Activated CD8-positive, alpha-beta memory T cell treated with anti-CD3 and anti-CD28 coated beads for 48 hours (primary cell): ENCODE data around the gene COL13A1.

Source experiments
- DNase-seq, 3 experiments: peaks; one replicate each; pipeline ENCODE4 v3.0.0-alpha.2; 2020; ENCODE audit warnings: low read depth in 2 of 3, low spot score in 2 of 3

The COL13A1 gene

DNA sequence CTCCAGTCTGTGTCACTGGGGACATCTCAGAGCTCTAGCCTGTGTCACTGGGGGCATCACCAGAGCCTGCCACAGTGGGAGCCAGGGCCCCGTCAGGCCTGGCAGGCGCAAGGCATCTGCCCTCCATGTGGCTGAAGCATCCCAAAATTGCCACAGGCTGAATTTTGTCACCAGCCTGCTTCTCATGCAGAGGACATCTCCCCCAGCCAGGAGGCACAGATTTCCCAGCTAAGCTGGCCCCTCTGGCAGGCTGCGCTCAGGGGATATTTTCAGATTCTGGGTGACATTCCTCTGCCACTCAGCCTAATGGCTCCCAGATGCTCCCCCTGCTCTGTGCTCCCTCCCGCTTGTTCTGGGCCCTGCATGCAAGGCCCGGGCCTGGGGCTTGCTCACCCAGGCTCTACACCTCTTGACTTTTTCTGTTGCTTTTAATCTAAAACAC is 64.6 kb downstream of the COL13A1 start:
- DNase-seq, result no peak

- DNase-seq, result no peak
Observed at GRCh38 chr10:69866688-69867461, 65.2 kb downstream of the COL13A1 start.

DNA sequence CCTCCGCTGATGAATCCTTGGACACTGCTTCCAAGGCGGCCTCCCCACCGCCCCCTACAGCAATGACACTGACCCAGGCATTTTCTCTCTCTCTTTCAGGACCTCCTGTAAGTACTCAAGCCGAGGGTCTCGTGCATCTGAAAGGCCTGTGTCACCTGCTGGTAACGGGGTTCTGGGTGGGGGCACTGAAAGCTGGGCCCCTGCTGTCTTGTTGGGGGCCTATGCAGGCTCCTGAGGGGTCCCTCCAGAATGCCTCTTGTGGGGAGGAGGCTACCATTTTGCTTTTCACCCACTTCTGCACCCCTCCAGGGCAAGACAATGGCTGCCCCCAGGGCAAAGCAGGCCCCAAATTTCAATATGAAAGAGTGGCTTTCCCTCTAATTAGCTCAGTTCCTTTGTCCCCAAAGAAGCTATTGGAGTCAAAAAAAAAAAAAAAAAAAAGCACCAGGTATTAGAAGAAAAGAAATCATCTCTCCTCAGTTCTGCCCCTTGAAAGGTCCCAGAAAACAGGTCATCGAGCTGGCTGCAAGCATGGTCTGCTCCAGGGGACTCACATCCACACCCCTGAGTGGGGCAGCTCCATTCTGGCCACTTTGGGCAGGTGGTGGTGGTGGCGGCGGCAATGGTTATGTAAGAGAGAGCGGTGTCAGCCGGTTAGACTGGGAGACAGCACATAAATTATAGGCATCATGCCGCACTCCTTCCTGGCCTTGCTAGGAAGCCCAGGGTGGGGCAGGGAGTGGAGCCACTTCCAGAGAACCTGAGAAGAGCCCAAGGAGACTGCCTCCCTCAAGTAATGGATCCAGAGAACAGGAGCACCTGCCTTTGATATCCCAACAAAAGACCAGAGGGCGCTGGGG is 66.2 kb downstream of the COL13A1 start:
- DNase-seq, result no peak

- DNase-seq, result no peak
Observed at GRCh38 chr10:69868821-69869220, 67.1 kb downstream of the COL13A1 start.

- DNase-seq, result no peak
Observed at GRCh38 chr10:69869291-69869961, 67.7 kb downstream of the COL13A1 start.

- no peak for DNase-seq
Observed at GRCh38 chr10:69870591-69870990, 68.9 kb downstream of the COL13A1 start.

- DNase-seq, result no peak
Observed at GRCh38 chr10:69871074-69871473, 69.4 kb downstream of the COL13A1 start.

DNA sequence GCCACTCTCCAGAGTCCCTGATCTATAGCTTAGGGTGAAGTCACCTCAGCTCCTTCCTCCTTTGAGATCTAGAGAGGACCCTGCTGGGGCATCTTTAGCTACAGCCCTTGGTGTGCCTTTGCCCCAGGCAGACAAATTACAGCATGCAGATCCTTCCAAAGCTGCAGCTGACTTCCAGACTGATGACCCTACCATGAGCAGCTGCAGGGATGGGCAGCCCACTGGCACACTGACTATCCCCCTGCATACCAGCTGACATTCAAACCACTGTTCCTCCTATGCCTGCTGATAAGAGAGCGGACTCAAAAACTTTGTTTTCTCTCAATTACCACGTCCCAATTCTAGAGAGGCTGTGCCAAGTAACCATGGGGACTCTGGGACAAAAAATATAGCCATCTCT is 70.6 kb downstream of the COL13A1 start:
- DNase-seq, result no peak

DNA sequence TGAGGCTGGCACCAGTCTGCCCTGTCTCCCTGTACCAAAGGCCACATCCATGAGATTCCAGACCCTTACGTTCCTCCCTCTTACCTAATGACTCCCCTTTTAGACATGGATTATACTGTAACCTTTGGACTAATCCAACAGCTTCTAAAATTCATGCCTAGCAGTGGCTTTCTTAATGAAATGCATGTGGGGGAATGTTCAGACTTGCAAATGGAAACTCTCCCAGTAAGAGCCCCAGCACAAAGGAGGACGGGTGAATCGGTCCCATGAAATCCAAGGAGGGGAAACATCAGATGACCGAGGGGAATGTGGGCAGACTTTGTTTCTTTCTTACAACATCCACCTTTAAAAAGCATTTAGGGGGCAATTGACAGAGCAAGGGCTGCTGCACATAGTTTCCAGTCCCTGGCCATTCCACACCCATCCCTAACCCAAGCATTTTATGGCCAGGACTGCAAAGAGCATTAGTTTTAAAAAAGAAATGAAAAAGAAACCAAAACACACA is 71.5 kb downstream of the COL13A1 start:
- DNase-seq, result no peak

DNA sequence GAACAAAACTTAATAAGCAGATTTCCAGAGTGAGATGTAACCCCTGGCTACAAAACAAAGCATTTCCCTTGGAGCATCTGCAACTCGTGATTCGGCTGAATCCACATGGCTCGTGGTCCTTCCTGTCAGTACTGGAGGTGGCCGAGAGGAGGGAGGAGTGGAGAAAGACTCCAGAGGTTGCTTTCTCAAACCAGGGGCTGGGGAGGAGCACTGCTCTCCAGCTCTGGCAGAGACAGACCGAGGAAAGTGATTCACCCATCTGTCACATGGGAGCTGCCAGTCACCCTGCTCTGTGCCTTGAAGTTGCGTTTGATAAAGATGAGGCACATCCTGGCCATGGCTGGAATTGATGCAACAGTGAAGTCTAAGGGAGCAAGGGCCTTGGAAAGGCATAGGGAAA is 72.7 kb downstream of the COL13A1 start:
- no peak for DNase-seq

DNA sequence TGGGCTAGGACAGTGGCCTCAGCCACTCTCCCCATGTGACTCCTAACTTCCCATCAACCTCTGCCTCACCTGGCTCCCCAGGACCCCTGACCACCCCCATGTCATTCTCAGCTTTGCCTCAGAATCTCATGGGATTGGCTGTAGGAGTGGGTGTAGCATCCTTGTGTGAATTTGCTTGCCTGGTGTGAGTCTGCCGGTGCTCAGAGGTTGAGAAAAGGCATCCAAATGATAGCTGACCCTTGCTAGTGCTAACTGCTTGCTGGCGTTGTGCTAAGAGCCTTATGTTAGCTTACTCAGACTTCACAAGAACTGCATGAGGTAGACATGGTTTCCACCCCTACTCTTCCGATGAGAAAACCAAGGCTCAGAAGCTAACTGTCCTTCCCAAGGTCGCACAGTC is 74.2 kb downstream of the COL13A1 start:
- DNase-seq, result no peak

DNA sequence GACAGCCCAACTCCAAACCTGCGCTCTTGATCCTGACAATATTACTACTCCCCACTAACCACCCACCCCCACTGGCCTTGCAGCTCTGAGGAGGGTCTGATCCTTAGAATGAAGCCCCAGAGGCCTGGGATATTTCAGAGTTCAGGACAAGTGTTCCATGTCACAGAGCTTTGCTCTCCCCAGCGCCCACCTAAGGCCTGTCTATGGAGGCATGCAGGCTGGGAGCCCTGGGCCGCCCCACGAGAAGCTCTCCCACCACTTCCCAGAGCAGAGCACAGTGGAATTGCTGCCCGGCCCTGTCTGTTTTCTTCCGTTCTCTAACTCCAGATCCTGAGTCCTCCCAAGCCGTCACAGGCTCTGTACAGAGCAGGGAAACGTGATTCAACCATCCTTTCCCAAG is 74.6 kb downstream of the COL13A1 start:
- DNase-seq, result no peak

DNA sequence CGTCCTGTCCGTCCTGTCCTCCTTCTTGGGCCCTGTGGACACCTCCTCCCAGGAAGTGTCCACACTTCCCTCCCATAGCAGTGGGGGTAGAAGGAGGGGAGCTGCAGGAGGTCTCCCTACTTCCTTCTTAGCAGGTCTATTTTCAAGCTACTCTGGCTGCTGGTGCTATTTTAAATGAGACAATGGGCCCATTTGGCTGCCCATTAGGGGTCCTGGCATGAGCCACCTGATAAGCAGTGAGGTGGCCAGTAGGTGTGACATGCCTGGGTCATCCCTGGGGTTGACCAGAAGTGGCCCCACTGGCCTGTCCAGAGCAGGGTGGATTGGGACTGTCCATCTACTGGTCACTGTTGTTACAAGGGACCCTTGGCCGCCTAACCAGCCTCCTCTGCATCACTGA is 75.2 kb downstream of the COL13A1 start:
- DNase-seq, result no peak

- DNase-seq, result no peak
Observed at GRCh38 chr10:69878038-69878437, 76.3 kb downstream of the COL13A1 start.

GRCh38 chr10:69878951-69879350 is 77.2 kb downstream of the COL13A1 start:
- DNase-seq, result no peak

DNA sequence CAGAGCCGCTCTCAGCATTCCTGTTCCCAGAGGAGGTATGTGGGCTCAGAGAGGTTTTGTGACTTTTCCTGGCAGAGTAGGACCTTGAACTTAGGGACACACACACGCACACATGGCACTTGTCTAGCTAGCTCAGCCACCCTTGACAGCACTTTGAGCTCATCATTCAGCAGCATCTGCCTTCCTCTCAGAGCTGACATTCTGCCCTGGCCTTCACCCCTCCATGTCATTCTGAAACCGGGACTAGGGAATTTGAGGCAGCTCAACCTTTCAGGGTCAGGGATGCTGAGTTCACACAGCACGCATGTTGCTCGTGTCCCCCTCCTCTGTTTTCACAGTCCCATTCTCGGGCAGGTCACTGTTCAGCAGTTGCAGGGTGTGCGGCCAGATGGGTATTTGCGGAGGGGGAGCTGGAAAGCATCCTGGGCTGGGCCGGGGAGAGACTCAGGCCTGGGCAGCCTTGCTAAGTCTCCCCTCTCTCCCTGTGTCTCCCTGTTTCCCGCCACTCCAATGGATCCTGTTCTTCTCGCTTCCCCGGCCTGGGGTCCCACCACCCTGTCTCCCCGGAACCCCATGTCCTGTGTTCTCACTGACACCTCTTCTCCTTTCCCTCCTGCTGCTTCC is 78.0 kb downstream of the COL13A1 start:
- DNase-seq, result no peak

DNA sequence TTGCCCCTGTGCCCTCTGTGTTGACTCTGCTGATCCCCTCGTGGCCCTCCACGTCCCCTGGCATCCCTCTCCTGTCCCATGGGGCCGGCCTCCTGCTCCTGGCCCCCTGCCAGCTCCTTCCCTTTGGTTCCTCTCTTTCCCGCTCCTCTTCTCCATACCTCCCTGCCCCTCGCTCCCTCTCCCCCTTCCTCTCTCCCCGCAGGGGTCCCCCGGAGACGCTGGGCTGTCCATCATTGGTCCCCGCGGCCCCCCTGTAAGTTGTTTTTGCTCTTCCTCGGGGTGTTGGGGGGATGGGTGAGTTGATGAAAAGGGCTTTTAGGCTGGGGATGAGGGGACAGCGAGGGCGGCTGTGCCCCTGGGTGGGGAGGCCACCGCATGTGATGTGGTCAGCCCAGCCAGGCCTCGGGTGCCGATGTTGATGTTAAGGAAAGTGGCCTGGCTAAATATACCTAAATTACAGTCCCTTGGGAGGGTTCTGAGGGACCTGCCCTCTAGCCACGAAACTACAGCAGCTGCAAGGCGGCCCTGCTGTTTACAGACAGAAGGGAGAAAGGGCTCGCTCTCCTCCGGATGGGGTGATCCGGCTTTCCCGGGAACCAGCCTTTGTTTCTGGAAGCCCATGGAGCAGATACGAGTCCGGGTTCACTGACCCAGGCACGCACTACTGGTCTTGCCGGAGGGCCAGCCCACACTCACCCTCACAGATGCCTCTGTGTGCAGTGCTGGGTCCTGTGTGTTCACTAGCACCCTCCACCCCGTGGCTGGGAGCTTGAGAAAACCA is 78.8 kb downstream of the COL13A1 start:
- no peak for DNase-seq

GRCh38 chr10:69881202-69881601 is 79.5 kb downstream of the COL13A1 start:
- DNase-seq, result no peak

DNA sequence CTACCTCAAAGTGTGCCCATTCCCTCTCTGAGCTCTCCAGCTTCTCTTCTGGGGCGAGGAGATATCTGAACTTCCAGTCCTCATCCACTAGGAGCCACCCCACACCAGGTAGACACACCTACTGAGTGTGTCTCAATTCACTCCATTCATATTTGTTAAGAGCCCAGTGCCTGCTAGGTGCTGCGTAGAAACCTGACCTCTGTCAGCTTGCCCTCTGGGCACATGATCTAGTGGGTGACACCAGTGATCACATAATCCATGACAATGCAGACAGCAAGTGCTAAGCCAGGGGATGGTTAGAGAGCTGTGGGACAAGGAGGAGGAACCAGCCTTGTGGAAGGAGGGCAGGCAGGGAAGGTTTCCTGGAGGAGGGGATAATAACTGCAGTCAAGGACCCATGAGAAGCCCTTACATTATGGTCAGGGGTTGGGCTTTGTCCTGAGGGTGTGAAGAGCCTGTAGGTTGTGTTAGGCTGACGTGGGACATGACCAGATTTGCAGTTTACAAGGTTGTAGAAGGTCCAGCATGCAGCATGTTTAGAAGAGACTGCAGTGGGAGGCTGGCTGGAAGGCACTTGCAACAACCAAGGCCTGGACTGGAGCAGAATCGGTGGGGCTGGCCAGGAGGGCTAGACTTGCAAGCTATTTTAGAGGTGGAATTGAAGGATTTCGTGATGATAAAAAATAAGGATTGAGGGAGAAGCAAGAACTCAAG is 81.8 kb downstream of the COL13A1 start:
- no peak for DNase-seq

- no peak for DNase-seq
Observed at GRCh38 chr10:69884024-69884367, 82.3 kb downstream of the COL13A1 start.
